GM23338 (cell line): ENCODE data around the gene MRPS34.

Experiments
- CREB1 ChIP-seq: fragments of 250-450 bp; sonication (Bioruptor Pico); IDR thresholded peaks from 2 replicates; pipeline ENCODE4 v1.5.0; 2020; ENCODE audit warnings: low read depth, mild to moderate bottlenecking, moderate library complexity
- CTCF ChIP-seq, 2 experiments: fragments of 200-600 bp in 1 of 2; sonication (generic) in 1 of 2; conservative IDR thresholded peaks; 2 replicates each; pipeline versions ENCODE4 v1.5.1 to v1.6.1; 2016 to 2017; ENCODE audit warnings: antibody characterized with exemption in 2 of 2, low read depth in 2 of 2, mild to moderate bottlenecking in 2 of 2, moderate library complexity in 1 of 2
- EZH2 ChIP-seq: fragments of 200-600 bp; sonication (generic); IDR thresholded peaks from one replicate; pipeline ENCODE4 v1.8.0; 2017; ENCODE audit warnings: antibody characterized with exemption, mild to moderate bottlenecking, low read depth; ENCODE audit not compliant: unreplicated experiment
- EZH2phosphoT487 ChIP-seq: fragments of 200-600 bp; sonication (generic); IDR thresholded peaks from one replicate; pipeline ENCODE4 v1.8.1; 2018; ENCODE audit warnings: antibody characterized with exemption; ENCODE audit not compliant: unreplicated experiment
- JUNB ChIP-seq: IDR thresholded peaks from one replicate; pipeline ENCODE4 v1.6.1; 2016; ENCODE audit warnings: antibody characterized with exemption; ENCODE audit not compliant: unreplicated experiment
- NANOG ChIP-seq: IDR thresholded peaks from 2 replicates; pipeline ENCODE4 v1.6.1; 2016; ENCODE audit warnings: antibody characterized with exemption, borderline replicate concordance
- POLR2AphosphoS5 ChIP-seq: IDR thresholded peaks from 2 replicates; pipeline ENCODE4 v1.6.1; 2016; ENCODE audit warnings: antibody characterized with exemption, low read depth
- STAT1 ChIP-seq: IDR thresholded peaks from one replicate; pipeline ENCODE4 v1.6.1; 2016; ENCODE audit warnings: antibody characterized with exemption; ENCODE audit not compliant: unreplicated experiment
- ZNF114 ChIP-seq: fragments of 250-450 bp; sonication (Bioruptor Pico); IDR thresholded peaks from 2 replicates; pipeline ENCODE4 v1.5.0; 2020; ENCODE audit warnings: mild to moderate bottlenecking, moderate library complexity
- ZNF331 ChIP-seq: fragments of 250-450 bp; sonication (Bioruptor Pico); IDR thresholded peaks from 2 replicates; pipeline ENCODE4 v1.5.0; 2020; ENCODE audit warnings: low read depth, mild to moderate bottlenecking, moderate library complexity
- TF ChIP-seq, protein P1 (sequence below): IDR thresholded peaks from one replicate; pipeline ENCODE4 v1.6.1; 2018; ENCODE audit warnings: antibody characterized with exemption; ENCODE audit not compliant: unreplicated experiment
- TF ChIP-seq, protein P2 (sequence below): IDR thresholded peaks from 2 replicates; pipeline ENCODE4 v1.6.1; 2016; ENCODE audit warnings: antibody characterized with exemption

- TF ChIP-seq EZH2phosphoT487 (no peak), CTCF (conservative IDR thresholded peaks at IDR 0.05; ENCODE audit: low read depth in 2 of 2) (no peak), POLR2AphosphoS5 (no peak), EZH2 (no peak), STAT1 (no peak), CREB1 (CRISPR knock-in tag) (no peak), JUNB (no peak), NANOG (no peak), ZNF331 (no peak), ZNF114 (CRISPR knock-in tag) (no peak)
- TF ChIP-seq, protein P1, sequence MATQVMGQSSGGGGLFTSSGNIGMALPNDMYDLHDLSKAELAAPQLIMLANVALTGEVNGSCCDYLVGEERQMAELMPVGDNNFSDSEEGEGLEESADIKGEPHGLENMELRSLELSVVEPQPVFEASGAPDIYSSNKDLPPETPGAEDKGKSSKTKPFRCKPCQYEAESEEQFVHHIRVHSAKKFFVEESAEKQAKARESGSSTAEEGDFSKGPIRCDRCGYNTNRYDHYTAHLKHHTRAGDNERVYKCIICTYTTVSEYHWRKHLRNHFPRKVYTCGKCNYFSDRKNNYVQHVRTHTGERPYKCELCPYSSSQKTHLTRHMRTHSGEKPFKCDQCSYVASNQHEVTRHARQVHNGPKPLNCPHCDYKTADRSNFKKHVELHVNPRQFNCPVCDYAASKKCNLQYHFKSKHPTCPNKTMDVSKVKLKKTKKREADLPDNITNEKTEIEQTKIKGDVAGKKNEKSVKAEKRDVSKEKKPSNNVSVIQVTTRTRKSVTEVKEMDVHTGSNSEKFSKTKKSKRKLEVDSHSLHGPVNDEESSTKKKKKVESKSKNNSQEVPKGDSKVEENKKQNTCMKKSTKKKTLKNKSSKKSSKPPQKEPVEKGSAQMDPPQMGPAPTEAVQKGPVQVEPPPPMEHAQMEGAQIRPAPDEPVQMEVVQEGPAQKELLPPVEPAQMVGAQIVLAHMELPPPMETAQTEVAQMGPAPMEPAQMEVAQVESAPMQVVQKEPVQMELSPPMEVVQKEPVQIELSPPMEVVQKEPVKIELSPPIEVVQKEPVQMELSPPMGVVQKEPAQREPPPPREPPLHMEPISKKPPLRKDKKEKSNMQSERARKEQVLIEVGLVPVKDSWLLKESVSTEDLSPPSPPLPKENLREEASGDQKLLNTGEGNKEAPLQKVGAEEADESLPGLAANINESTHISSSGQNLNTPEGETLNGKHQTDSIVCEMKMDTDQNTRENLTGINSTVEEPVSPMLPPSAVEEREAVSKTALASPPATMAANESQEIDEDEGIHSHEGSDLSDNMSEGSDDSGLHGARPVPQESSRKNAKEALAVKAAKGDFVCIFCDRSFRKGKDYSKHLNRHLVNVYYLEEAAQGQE: no peak
- TF ChIP-seq, protein P2, sequence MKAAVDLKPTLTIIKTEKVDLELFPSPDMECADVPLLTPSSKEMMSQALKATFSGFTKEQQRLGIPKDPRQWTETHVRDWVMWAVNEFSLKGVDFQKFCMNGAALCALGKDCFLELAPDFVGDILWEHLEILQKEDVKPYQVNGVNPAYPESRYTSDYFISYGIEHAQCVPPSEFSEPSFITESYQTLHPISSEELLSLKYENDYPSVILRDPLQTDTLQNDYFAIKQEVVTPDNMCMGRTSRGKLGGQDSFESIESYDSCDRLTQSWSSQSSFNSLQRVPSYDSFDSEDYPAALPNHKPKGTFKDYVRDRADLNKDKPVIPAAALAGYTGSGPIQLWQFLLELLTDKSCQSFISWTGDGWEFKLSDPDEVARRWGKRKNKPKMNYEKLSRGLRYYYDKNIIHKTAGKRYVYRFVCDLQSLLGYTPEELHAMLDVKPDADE: no peak
Measured at GRCh38 chr16:1754204-1754603, 18.7 kb downstream of the MRPS34 start.
